GM23248 (cell line): ENCODE data around the gene KRTAP3-1.
"Not testable (repeated sequence)": the region's sequence is repeated elsewhere in the genome, so short reads cannot be mapped to it uniquely, and the experiment has no call there.

ENCODE experiments used
- EZH2 ChIP-seq: fragments of 200-600 bp; sonication (generic); IDR thresholded peaks from 2 replicates; pipeline ENCODE4 v1.6.1; 2018; ENCODE audit warnings: antibody characterized with exemption, mild to moderate bottlenecking; ENCODE audit not compliant: insufficient read depth, poor library complexity, severe bottlenecking
- EZH2phosphoT487 ChIP-seq: fragments of 200-600 bp; sonication (generic); IDR thresholded peaks from 2 replicates; pipeline ENCODE4 v1.6.1; 2018; ENCODE audit warnings: antibody characterized with exemption, moderate library complexity, mild to moderate bottlenecking, low read depth; ENCODE audit not compliant: insufficient read depth

- not testable (repeated sequence) for TF ChIP-seq EZH2, EZH2phosphoT487
Measured at GRCh38 chr17:41046735-41047465, 38.0 kb upstream of the KRTAP3-1 start, which contains the start of gene KRTAP2-1.
